IMR-90 (cell line): Measurements from ENCODE around the gene DCUN1D2.

Experiments used
- CHD1 ChIP-seq: IDR thresholded peaks from 2 replicates; pipeline ENCODE4 v1.6.1; 2012; ENCODE audit warnings: low read depth, low read length, improper control_type of control experiment
- CTCF ChIP-seq: conservative IDR thresholded peaks from 2 replicates; pipeline ENCODE4 v1.5.1; 2012; ENCODE audit warnings: mild to moderate bottlenecking, low read depth, low read length, improper control_type of control experiment
- MXI1 ChIP-seq: IDR thresholded peaks from 2 replicates; pipeline ENCODE4 v1.6.1; 2012; ENCODE audit warnings: low read depth, mild to moderate bottlenecking, low read length, moderate library complexity, borderline replicate concordance
- POLR2A ChIP-seq: IDR thresholded peaks from 2 replicates; pipeline ENCODE4 v1.6.1; 2012; ENCODE audit warnings: mild to moderate bottlenecking, low read depth, low read length
- SMC3 ChIP-seq: fragments of 150-350 bp; IDR thresholded peaks from 2 replicates; pipeline ENCODE4 v1.6.1; 2016; ENCODE audit warnings: low read depth, mild to moderate bottlenecking, antibody characterized with exemption, low read length, moderate library complexity

- TF ChIP-seq CTCF (no peak), MXI1 (no peak), POLR2A (no peak), SMC3 (no peak), CHD1 (no peak)
Observed at GRCh38 chr13:113483504-113484293, 6.8 kb downstream of the DCUN1D2 start.
